GM21526 (cell line): ENCODE results near the gene TRIM65.
"Not testable (repeated sequence)": the region's sequence is repeated elsewhere in the genome, so short reads cannot be mapped to it uniquely, and the experiment has no call there.

Experiments
- ATAC-seq: cut with Tn5 transposase; IDR thresholded peaks from one replicate; pipeline ENCODE4 v1.9.1; 2021; ENCODE audit warnings: moderate library complexity; ENCODE audit not compliant: unreplicated experiment, low FRiP score

TRIM65 gene

GRCh38 chr17:75876190-75876937, 20.4 kb downstream of the TRIM65 start:
- no peak for ATAC-seq

- no peak for ATAC-seq
These were observed 20.9 kb downstream of the TRIM65 start for GRCh38 chr17:75875940-75876189.

GRCh38 chr17:75875182-75875939, 21.4 kb downstream of the TRIM65 start:
- no peak for ATAC-seq

- ATAC-seq: no peak
These were observed 22.2 kb downstream of the TRIM65 start for GRCh38 chr17:75874323-75875181.

GRCh38 chr17:75873587-75874322, 23.0 kb downstream of the TRIM65 start:
- no peak for ATAC-seq

- ATAC-seq: no peak
These were observed 24.1 kb downstream of the TRIM65 start for GRCh38 chr17:75872434-75873351.

- ATAC-seq: not testable (repeated sequence)
These were observed 26.5 kb downstream of the TRIM65 start for GRCh38 chr17:75870228-75870627.

- no peak for ATAC-seq
These were observed 27.2 kb downstream of the TRIM65 start for GRCh38 chr17:75869282-75870141.

- ATAC-seq: not testable (repeated sequence)
These were observed 27.9 kb downstream of the TRIM65 start for GRCh38 chr17:75868730-75869281.

GRCh38 chr17:75865404-75866188, 31.2 kb downstream of the TRIM65 start:
- not testable (repeated sequence) for ATAC-seq

GRCh38 chr17:75864887-75865286, 31.9 kb downstream of the TRIM65 start:
- ATAC-seq: not testable (repeated sequence)

- peak; percentile 68 for ATAC-seq
These were observed 32.3 kb downstream of the TRIM65 start for GRCh38 chr17:75864448-75864871.

- ATAC-seq: no peak
These were observed 34.8 kb downstream of the TRIM65 start for GRCh38 chr17:75861927-75862317.

- not testable (repeated sequence) for ATAC-seq
These were observed 37.4 kb downstream of the TRIM65 start for GRCh38 chr17:75859358-75859757.

- ATAC-seq: no peak
These were observed 40.5 kb downstream of the TRIM65 start for GRCh38 chr17:75856062-75856756.

- ATAC-seq: peak; percentile 86
These were observed 41.3 kb downstream of the TRIM65 start, which contains the start of gene WBP2 for GRCh38 chr17:75855310-75856061. Gene WBP2, minus strand, starts transcription at chr17:75855335. Its CDS starts 38 bp downstream, at chr17:75855297.
